WTC11 (cell line): ENCODE data around the gene GPR22. TPM values are rescaled to one million over a fixed set of nuclear protein-coding genes. Genes with fewer than 3 reads are reported as not detected.

Experiments
- ATAC-seq: fragments of 200-7000 bp; cut with Tn5 transposase; 2 replicates; pipeline ENCODE4 v1.10.0; 2021; ENCODE audit warnings: mild to moderate bottlenecking, moderate library complexity
- CTCF ChIA-PET: fragments of 300-600 bp; sonication (Branson Sonifier 250); formaldehyde crosslinking; loops from one replicate; lab custom pipeline; 2021; ENCODE audit warnings: antibody characterized with exemption; lab: Charles Lee
- POLR2A ChIA-PET: fragments of 350-600 bp; sonication (Branson Sonifier 250); formaldehyde crosslinking; loops from one replicate; lab custom pipeline; 2021; ENCODE audit warnings: antibody characterized with exemption; lab: Charles Lee
- DNase-seq: peaks from one replicate; pipeline ENCODE4 v3.0.0; 2021; ENCODE audit warnings: low spot score
- H3K27ac Mint-ChIP-seq: 2 replicates; pipeline ENCODE4 v1.8.0; 2021; ENCODE audit warnings: mixed read lengths
- H3K27me3 Mint-ChIP-seq: 2 replicates; pipeline ENCODE4 v1.8.0; 2021; ENCODE audit warnings: low read depth, mild to moderate bottlenecking, moderate library complexity, mixed read lengths
- H3K36me3 Mint-ChIP-seq: 2 replicates; pipeline ENCODE4 v1.8.0; 2021; ENCODE audit warnings: mixed read lengths
- H3K4me1 Mint-ChIP-seq: 2 replicates; pipeline ENCODE4 v1.8.0; 2022; ENCODE audit warnings: mixed read lengths
- H3K4me3 Mint-ChIP-seq: 2 replicates; pipeline ENCODE4 v1.8.0; 2021; ENCODE audit warnings: mild to moderate bottlenecking, moderate library complexity, mixed read lengths
- H3K9me3 Mint-ChIP-seq: 2 replicates; pipeline ENCODE4 v1.8.0; 2021; ENCODE audit warnings: mixed read lengths
- CBFB ChIP-seq: sonication (generic); formaldehyde crosslinking; IDR thresholded peaks from 2 replicates; pipeline ENCODE4 v1.8.1; 2022; ENCODE audit warnings: mild to moderate bottlenecking, low read depth, missing genetic modification reagents
- CREB1 ChIP-seq: sonication (generic); formaldehyde crosslinking; IDR thresholded peaks from 2 replicates; pipeline ENCODE4 v1.8.0; 2023; ENCODE audit warnings: mild to moderate bottlenecking, missing genetic modification reagents
- ELF4 ChIP-seq: sonication (generic); formaldehyde crosslinking; IDR thresholded peaks from 2 replicates; pipeline ENCODE4 v1.8.1; 2022; ENCODE audit warnings: low read depth, mild to moderate bottlenecking, moderate library complexity, missing genetic modification reagents
- FOXK1 ChIP-seq: sonication (generic); formaldehyde crosslinking; IDR thresholded peaks from 2 replicates; pipeline ENCODE4 v1.8.0; 2022; ENCODE audit warnings: mild to moderate bottlenecking, moderate library complexity, missing genetic modification reagents
- FOXP1 ChIP-seq: sonication (generic); formaldehyde crosslinking; IDR thresholded peaks from 2 replicates; pipeline ENCODE4 v1.8.0; 2022; ENCODE audit warnings: missing genetic modification reagents, mild to moderate bottlenecking, moderate library complexity, borderline replicate concordance
- NFATC4 ChIP-seq: fragments of 250-450 bp; sonication (Bioruptor Pico); IDR thresholded peaks from 2 replicates; pipeline ENCODE4 v1.9.0; 2021; ENCODE audit warnings: mild to moderate bottlenecking
- NFE2L1 ChIP-seq: sonication (generic); formaldehyde crosslinking; IDR thresholded peaks from 2 replicates; pipeline ENCODE4 v1.8.1; 2023; ENCODE audit warnings: missing genetic modification reagents
- NR1H2 ChIP-seq: sonication (generic); formaldehyde crosslinking; IDR thresholded peaks from 2 replicates; pipeline ENCODE4 v1.9.0; 2021; ENCODE audit warnings: mild to moderate bottlenecking, moderate library complexity, missing genetic modification reagents
- SMAD3 ChIP-seq: sonication (generic); formaldehyde crosslinking; IDR thresholded peaks from 2 replicates; pipeline ENCODE4 v1.8.0; 2022; ENCODE audit warnings: missing genetic modification reagents, mild to moderate bottlenecking, borderline replicate concordance
- ZNF263 ChIP-seq: sonication (generic); formaldehyde crosslinking; IDR thresholded peaks from 2 replicates; pipeline ENCODE4 v1.8.1; 2022; ENCODE audit warnings: low read depth, mild to moderate bottlenecking, moderate library complexity, missing genetic modification reagents
- ZNF317 ChIP-seq: sonication (generic); formaldehyde crosslinking; IDR thresholded peaks from 2 replicates; pipeline ENCODE4 v1.8.1; 2023; ENCODE audit warnings: low read depth, mild to moderate bottlenecking, moderate library complexity, missing genetic modification reagents, borderline replicate concordance
- ZNF671 ChIP-seq: fragments of 250-450 bp; sonication (Bioruptor Pico); IDR thresholded peaks from 2 replicates; pipeline ENCODE4 v1.8.0; 2021; ENCODE audit warnings: mild to moderate bottlenecking
- total RNA-seq: library from RNA; stranded (reverse); gene quantifications from 3 replicates; pipeline ENCODE4 v1.2.3, GENCODE V29; 2021
- TF ChIP-seq, protein P1 (sequence below): fragments of 250-450 bp; sonication (Bioruptor Pico); IDR thresholded peaks from 2 replicates; pipeline ENCODE4 v1.8.0; 2021; ENCODE audit warnings: mild to moderate bottlenecking
- TF ChIP-seq, protein P2 (sequence below): sonication (generic); formaldehyde crosslinking; IDR thresholded peaks from 2 replicates; pipeline ENCODE4 v1.8.1; 2022; ENCODE audit warnings: low read depth, missing genetic modification reagents, borderline replicate concordance
- TF ChIP-seq, protein P3 (sequence below): sonication (generic); formaldehyde crosslinking; IDR thresholded peaks from 2 replicates; pipeline ENCODE4 v1.8.0; 2022; ENCODE audit warnings: mild to moderate bottlenecking, missing genetic modification reagents
- TF ChIP-seq, protein P4 (sequence below): fragments of 250-450 bp; sonication (Bioruptor Pico); IDR thresholded peaks from 2 replicates; pipeline ENCODE4 v1.9.0; 2021; ENCODE audit warnings: mild to moderate bottlenecking
- TF ChIP-seq, protein P5 (sequence below): sonication (generic); formaldehyde crosslinking; IDR thresholded peaks from 2 replicates; pipeline ENCODE4 v1.8.0; 2023; ENCODE audit warnings: missing genetic modification reagents, mild to moderate bottlenecking, borderline replicate concordance
- TF ChIP-seq, protein P6 (sequence below): sonication (generic); formaldehyde crosslinking; IDR thresholded peaks from 2 replicates; pipeline ENCODE4 v1.8.1; 2022; ENCODE audit warnings: missing genetic modification reagents, borderline replicate concordance
- TF ChIP-seq, protein P7 (sequence below): sonication (generic); formaldehyde crosslinking; IDR thresholded peaks from 2 replicates; pipeline ENCODE4 v1.8.1; 2022; ENCODE audit warnings: low read depth, mild to moderate bottlenecking, moderate library complexity, missing genetic modification reagents, borderline replicate concordance

GPR22 gene
- total RNA-seq, 1 experiment from 2014 or later: not detected

DNA sequence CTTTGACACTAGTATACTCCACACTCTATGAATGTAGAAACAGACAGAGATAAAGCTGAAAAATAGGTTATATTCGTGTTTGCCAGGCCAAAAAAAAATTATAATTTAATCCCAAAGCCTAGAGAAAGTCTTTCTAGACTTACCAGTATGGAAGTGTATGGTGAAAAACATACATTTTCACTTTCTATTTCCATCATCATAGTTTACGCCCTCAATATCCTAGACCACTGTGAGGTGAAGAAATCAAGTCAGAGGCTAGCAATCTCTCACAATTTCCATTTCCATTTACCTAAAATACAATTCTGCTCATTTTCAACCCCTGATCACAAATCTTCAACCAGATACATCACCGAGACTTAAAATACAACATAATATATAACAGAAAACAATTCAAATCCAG is 16.2 kb downstream of the GPR22 start:
- POLR2A ChIA-PET: no interaction called here
- CTCF ChIA-PET: no interaction called here
- TF ChIP-seq NR1H2 (CRISPR knock-in tag) (no peak), FOXK1 (CRISPR knock-in tag) (no peak), ZNF263 (CRISPR knock-in tag) (no peak), ZNF317 (CRISPR knock-in tag) (no peak), NFE2L1 (no peak), SMAD3 (CRISPR knock-in tag) (no peak), FOXP1 (CRISPR knock-in tag) (no peak), CREB1 (no peak), CBFB (CRISPR knock-in tag) (no peak), NFATC4 (no peak), ELF4 (CRISPR knock-in tag) (no peak), ZNF671 (CRISPR knock-in tag) (no peak)
- TF ChIP-seq, protein P1, sequence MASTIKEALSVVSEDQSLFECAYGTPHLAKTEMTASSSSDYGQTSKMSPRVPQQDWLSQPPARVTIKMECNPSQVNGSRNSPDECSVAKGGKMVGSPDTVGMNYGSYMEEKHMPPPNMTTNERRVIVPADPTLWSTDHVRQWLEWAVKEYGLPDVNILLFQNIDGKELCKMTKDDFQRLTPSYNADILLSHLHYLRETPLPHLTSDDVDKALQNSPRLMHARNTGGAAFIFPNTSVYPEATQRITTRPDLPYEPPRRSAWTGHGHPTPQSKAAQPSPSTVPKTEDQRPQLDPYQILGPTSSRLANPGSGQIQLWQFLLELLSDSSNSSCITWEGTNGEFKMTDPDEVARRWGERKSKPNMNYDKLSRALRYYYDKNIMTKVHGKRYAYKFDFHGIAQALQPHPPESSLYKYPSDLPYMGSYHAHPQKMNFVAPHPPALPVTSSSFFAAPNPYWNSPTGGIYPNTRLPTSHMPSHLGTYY (CRISPR knock-in tag): no peak
- TF ChIP-seq, protein P2, sequence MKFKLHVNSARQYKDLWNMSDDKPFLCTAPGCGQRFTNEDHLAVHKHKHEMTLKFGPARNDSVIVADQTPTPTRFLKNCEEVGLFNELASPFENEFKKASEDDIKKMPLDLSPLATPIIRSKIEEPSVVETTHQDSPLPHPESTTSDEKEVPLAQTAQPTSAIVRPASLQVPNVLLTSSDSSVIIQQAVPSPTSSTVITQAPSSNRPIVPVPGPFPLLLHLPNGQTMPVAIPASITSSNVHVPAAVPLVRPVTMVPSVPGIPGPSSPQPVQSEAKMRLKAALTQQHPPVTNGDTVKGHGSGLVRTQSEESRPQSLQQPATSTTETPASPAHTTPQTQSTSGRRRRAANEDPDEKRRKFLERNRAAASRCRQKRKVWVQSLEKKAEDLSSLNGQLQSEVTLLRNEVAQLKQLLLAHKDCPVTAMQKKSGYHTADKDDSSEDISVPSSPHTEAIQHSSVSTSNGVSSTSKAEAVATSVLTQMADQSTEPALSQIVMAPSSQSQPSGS (CRISPR knock-in tag): no peak
- TF ChIP-seq, protein P3, sequence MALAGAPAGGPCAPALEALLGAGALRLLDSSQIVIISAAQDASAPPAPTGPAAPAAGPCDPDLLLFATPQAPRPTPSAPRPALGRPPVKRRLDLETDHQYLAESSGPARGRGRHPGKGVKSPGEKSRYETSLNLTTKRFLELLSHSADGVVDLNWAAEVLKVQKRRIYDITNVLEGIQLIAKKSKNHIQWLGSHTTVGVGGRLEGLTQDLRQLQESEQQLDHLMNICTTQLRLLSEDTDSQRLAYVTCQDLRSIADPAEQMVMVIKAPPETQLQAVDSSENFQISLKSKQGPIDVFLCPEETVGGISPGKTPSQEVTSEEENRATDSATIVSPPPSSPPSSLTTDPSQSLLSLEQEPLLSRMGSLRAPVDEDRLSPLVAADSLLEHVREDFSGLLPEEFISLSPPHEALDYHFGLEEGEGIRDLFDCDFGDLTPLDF (CRISPR knock-in tag): no peak
- TF ChIP-seq, protein P4, sequence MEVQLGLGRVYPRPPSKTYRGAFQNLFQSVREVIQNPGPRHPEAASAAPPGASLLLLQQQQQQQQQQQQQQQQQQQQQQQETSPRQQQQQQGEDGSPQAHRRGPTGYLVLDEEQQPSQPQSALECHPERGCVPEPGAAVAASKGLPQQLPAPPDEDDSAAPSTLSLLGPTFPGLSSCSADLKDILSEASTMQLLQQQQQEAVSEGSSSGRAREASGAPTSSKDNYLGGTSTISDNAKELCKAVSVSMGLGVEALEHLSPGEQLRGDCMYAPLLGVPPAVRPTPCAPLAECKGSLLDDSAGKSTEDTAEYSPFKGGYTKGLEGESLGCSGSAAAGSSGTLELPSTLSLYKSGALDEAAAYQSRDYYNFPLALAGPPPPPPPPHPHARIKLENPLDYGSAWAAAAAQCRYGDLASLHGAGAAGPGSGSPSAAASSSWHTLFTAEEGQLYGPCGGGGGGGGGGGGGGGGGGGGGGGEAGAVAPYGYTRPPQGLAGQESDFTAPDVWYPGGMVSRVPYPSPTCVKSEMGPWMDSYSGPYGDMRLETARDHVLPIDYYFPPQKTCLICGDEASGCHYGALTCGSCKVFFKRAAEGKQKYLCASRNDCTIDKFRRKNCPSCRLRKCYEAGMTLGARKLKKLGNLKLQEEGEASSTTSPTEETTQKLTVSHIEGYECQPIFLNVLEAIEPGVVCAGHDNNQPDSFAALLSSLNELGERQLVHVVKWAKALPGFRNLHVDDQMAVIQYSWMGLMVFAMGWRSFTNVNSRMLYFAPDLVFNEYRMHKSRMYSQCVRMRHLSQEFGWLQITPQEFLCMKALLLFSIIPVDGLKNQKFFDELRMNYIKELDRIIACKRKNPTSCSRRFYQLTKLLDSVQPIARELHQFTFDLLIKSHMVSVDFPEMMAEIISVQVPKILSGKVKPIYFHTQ: no peak
- TF ChIP-seq, protein P5, sequence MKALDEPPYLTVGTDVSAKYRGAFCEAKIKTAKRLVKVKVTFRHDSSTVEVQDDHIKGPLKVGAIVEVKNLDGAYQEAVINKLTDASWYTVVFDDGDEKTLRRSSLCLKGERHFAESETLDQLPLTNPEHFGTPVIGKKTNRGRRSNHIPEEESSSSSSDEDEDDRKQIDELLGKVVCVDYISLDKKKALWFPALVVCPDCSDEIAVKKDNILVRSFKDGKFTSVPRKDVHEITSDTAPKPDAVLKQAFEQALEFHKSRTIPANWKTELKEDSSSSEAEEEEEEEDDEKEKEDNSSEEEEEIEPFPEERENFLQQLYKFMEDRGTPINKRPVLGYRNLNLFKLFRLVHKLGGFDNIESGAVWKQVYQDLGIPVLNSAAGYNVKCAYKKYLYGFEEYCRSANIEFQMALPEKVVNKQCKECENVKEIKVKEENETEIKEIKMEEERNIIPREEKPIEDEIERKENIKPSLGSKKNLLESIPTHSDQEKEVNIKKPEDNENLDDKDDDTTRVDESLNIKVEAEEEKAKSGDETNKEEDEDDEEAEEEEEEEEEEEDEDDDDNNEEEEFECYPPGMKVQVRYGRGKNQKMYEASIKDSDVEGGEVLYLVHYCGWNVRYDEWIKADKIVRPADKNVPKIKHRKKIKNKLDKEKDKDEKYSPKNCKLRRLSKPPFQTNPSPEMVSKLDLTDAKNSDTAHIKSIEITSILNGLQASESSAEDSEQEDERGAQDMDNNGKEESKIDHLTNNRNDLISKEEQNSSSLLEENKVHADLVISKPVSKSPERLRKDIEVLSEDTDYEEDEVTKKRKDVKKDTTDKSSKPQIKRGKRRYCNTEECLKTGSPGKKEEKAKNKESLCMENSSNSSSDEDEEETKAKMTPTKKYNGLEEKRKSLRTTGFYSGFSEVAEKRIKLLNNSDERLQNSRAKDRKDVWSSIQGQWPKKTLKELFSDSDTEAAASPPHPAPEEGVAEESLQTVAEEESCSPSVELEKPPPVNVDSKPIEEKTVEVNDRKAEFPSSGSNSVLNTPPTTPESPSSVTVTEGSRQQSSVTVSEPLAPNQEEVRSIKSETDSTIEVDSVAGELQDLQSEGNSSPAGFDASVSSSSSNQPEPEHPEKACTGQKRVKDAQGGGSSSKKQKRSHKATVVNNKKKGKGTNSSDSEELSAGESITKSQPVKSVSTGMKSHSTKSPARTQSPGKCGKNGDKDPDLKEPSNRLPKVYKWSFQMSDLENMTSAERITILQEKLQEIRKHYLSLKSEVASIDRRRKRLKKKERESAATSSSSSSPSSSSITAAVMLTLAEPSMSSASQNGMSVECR (CRISPR knock-in tag): no peak
- TF ChIP-seq, protein P6, sequence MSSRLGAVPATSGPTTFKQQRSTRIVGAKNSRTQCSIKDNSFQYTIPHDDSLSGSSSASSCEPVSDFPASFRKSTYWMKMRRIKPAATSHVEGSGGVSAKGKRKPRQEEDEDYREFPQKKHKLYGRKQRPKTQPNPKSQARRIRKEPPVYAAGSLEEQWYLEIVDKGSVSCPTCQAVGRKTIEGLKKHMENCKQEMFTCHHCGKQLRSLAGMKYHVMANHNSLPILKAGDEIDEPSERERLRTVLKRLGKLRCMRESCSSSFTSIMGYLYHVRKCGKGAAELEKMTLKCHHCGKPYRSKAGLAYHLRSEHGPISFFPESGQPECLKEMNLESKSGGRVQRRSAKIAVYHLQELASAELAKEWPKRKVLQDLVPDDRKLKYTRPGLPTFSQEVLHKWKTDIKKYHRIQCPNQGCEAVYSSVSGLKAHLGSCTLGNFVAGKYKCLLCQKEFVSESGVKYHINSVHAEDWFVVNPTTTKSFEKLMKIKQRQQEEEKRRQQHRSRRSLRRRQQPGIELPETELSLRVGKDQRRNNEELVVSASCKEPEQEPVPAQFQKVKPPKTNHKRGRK: no peak
- TF ChIP-seq, protein P7, sequence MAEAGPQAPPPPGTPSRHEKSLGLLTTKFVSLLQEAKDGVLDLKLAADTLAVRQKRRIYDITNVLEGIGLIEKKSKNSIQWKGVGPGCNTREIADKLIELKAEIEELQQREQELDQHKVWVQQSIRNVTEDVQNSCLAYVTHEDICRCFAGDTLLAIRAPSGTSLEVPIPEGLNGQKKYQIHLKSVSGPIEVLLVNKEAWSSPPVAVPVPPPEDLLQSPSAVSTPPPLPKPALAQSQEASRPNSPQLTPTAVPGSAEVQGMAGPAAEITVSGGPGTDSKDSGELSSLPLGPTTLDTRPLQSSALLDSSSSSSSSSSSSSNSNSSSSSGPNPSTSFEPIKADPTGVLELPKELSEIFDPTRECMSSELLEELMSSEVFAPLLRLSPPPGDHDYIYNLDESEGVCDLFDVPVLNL: no peak
- no peak for DNase-seq
- Mint-ChIP-seq H3K9me3 (no peaks in the 10 kb centered on the region), H3K4me3 (no peak overlapping the region), H3K27ac (no peak overlapping the region), H3K4me1 (no peaks in the 10 kb centered on the region), H3K36me3 (no peaks in the 10 kb centered on the region), H3K27me3 (no peaks in the 10 kb centered on the region)
- ATAC-seq: no peak
